ENCODE measurements around the gene SYT12. TPM values are rescaled to one million over a fixed set of nuclear protein-coding genes. Genes with fewer than 3 reads are reported as not detected.

The SYT12 gene
- polyA plus RNA-seq, 1 of the 3 experiments (the other 2 are of a cell fraction), result 0.61 TPM

DNA sequence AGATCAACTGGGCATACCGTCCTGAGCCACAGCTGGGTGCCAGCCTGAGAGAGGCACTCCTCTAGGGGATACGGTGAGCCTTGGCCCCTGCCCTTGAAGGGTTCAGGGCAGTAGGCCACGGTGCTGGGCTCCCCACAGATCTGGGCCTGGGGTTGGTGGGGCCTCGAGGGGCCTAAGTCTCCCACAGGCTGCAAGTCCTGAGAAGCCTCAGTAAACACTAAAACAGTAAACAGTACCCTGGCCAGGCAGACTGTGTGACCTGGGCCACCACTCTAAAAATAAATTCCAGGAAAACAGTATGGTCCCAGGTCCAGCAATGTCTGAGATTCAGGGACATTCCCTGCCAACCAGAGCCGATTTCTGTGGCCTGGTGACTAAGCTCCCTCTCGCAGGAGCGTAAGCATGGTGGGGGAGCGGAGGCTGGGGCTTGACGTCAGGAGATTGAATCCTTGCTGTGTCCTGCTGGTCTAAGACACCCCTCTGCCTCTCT, 31.5 kb downstream of the SYT12 start:
- no peak for DNase-seq
- H3K4me2 ChIP-seq, result peak overlapping the region; percentile 35; the same call in 1 of the 2 replicates
- no peaks in the 10 kb centered on the region for H3K79me2 ChIP-seq (ENCODE audit: insufficient read depth)
- no peaks in the 10 kb centered on the region for H3K9me3 ChIP-seq
- 58% methylated on average over 9 of the region's 9 CpGs for WGBS (ENCODE audit: low lambda C conversion rate)
- peak overlapping the region; percentile 71; the same call in 1 of the 2 replicates for H2AFZ ChIP-seq (ENCODE audit: low read depth)
- ChIA-PET CTCF (interaction anchor here (0.6 to 4.2 kb wide), 25 partner anchors 8 to 328 kb away, joined by 3 to 25 read pairs (median 4); no protein-coding TSS in a partner anchor), POLR2A (interaction anchor here (1.1 kb wide), 1 partner anchor 18 kb away, joined by 3 read pairs; no protein-coding TSS in a partner anchor)
- no peak overlapping the region for H3K4me3 ChIP-seq (ENCODE audit: low read depth in 2 of 2, low read length in 1 of 2)
- H3K9ac ChIP-seq, result no peak overlapping the region
- H3K27me3 ChIP-seq (ENCODE audit: insufficient read depth), result no peaks in the 10 kb centered on the region
- peak; percentile 15; the same call in 1 of the 2 replicates for TF ChIP-seq FOSL2 (IDR thresholded peaks at IDR 0.05; ENCODE audit: borderline replicate concordance, low read depth)
- TF ChIP-seq FOXM1 (IDR thresholded peaks at IDR 0.05; ENCODE audit: low read depth), result no peak
- H3F3A ChIP-seq (replicated peaks; ENCODE audit: insufficient read depth), result peaks cover 7% of the 10 kb centered on the region
- H3K4me1 ChIP-seq (ENCODE audit: control insufficient read depth in 1 of 2, insufficient read depth in 2 of 2, low read depth in 1 of 2, low read length in 1 of 2), result peaks cover 9 to 12% of the 10 kb centered on the region in 2 experiments; a peak in 2 of 4 replicates
- no peaks in the 10 kb centered on the region for H4K20me1 ChIP-seq (ENCODE audit: insufficient read depth)
- peak overlapping the region in 1 of 2 experiments; percentile 59; a peak in 2 of 4 replicates for H3K27ac ChIP-seq (ENCODE audit: low read depth in 2 of 2, low read length in 1 of 2)
- H3K9me2 ChIP-seq, result no peaks in the 10 kb centered on the region
- H3K36me3 ChIP-seq (replicated peaks in 1 of 2; ENCODE audit: control insufficient read depth in 1 of 2, insufficient read depth in 2 of 2, low read length in 1 of 2), result no peaks in the 10 kb centered on the region

DNA sequence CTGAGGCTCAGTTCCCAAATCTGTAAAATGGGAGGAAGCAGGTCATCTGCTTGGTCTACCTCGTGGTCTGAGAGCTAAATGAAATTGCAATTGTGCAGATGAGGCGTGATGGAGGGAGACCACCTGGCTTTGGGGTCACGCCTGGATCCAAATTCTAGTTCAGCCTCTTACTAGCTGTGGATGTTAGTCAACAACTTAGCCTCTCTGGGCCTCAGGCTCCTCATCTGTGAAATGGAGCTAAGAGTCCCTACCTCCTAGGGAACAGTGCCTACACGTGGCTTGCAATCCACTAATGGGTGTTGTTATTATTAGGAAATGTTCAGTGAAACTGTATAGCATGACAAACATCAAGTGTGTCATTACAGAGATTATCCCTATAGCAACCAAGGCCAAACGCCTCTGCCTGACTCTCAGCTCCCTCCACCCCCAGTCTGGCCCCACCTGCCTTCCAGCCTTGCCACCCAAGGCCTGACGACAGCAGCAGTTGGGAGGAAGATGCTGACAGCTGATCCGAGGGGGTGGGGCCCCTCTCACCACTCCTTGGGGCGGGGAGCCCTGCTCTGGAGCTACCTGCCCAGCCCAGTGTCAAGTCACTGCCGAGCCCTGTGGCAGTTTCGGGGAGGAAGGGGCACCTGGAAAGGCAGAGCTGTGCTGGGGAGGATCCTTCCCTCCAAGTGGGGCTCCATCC, 32.0 kb downstream of the SYT12 start:
- no peaks in the 10 kb centered on the region for H4K20me1 ChIP-seq (ENCODE audit: insufficient read depth)
- WGBS (ENCODE audit: low lambda C conversion rate), result 53% methylated on average over 6 of the region's 10 CpGs
- H3K27ac ChIP-seq (ENCODE audit: low read depth in 2 of 2, low read length in 1 of 2), result peak overlapping the region in 1 of 2 experiments; percentile 59; a peak in 2 of 4 replicates
- H3K9me2 ChIP-seq, result no peaks in the 10 kb centered on the region
- no peaks in the 10 kb centered on the region for H3K36me3 ChIP-seq (replicated peaks in 1 of 2; ENCODE audit: control insufficient read depth in 1 of 2, insufficient read depth in 2 of 2, low read length in 1 of 2)
- H3F3A ChIP-seq (replicated peaks; ENCODE audit: insufficient read depth), result peaks cover 7% of the 10 kb centered on the region
- no peaks in the 10 kb centered on the region for H3K9me3 ChIP-seq
- H3K79me2 ChIP-seq (ENCODE audit: insufficient read depth), result no peaks in the 10 kb centered on the region
- CTCF ChIA-PET, result interaction anchor here (0.9 to 4.2 kb wide), 14 partner anchors 7 to 328 kb away, joined by 3 to 25 read pairs (median 6); no protein-coding TSS in a partner anchor
- DNase-seq, result peak; percentile 77
- H3K27me3 ChIP-seq (ENCODE audit: insufficient read depth), result no peaks in the 10 kb centered on the region
- no peak overlapping the region for H3K9ac ChIP-seq
- POLR2A ChIA-PET, result interaction anchor here (1.1 kb wide), 1 partner anchor 18 kb away, joined by 3 read pairs; no protein-coding TSS in a partner anchor
- 0 out of 2 replicates have a peak overlapping the region, but pooled peaks have one; percentile 35 for H3K4me2 ChIP-seq
- TF ChIP-seq NFIC (IDR thresholded peaks at IDR 0.05; ENCODE audit: borderline replicate concordance) (no peak), FOXM1 (IDR thresholded peaks at IDR 0.05; ENCODE audit: low read depth) (no peak), ELF1 (IDR thresholded peaks at IDR 0.05) (no peak), GATA2 (CRISPR knock-in tag; IDR thresholded peaks at IDR 0.05) (peak; percentile 26; the same call in 1 of the 2 replicates), MXI1 (IDR thresholded peaks at IDR 0.05; ENCODE audit: low read depth, low read length) (peak; percentile 45; the same call in 1 of the 2 replicates), JUND (IDR thresholded peaks at IDR 0.05) (no peak), TEAD4 (IDR thresholded peaks at IDR 0.05; ENCODE audit: borderline replicate concordance, insufficient read depth) (no peak), POLR2AphosphoS5 (IDR thresholded peaks at IDR 0.05; ENCODE audit: low read depth, low read length) (no peak), RXRA (IDR thresholded peaks at IDR 0.05; ENCODE audit: borderline replicate concordance, low read depth) (no peak), NRF1 (IDR thresholded peaks at IDR 0.05; ENCODE audit: low read depth, low read length) (no peak), FOXJ3 (CRISPR knock-in tag; IDR thresholded peaks at IDR 0.05) (no peak), EZH2phosphoT487 (IDR thresholded peaks at IDR 0.05; ENCODE audit: borderline replicate concordance, low read depth) (no peak), YY1 (IDR thresholded peaks at IDR 0.05; ENCODE audit: low read depth) (no peak)
- TF ChIP-seq, protein P1, sequence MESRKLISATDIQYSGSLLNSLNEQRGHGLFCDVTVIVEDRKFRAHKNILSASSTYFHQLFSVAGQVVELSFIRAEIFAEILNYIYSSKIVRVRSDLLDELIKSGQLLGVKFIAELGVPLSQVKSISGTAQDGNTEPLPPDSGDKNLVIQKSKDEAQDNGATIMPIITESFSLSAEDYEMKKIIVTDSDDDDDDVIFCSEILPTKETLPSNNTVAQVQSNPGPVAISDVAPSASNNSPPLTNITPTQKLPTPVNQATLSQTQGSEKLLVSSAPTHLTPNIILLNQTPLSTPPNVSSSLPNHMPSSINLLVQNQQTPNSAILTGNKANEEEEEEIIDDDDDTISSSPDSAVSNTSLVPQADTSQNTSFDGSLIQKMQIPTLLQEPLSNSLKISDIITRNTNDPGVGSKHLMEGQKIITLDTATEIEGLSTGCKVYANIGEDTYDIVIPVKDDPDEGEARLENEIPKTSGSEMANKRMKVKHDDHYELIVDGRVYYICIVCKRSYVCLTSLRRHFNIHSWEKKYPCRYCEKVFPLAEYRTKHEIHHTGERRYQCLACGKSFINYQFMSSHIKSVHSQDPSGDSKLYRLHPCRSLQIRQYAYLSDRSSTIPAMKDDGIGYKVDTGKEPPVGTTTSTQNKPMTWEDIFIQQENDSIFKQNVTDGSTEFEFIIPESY (IDR thresholded peaks at IDR 0.05; ENCODE audit: borderline replicate concordance, low read depth), result no peak
- TF ChIP-seq, protein P2, sequence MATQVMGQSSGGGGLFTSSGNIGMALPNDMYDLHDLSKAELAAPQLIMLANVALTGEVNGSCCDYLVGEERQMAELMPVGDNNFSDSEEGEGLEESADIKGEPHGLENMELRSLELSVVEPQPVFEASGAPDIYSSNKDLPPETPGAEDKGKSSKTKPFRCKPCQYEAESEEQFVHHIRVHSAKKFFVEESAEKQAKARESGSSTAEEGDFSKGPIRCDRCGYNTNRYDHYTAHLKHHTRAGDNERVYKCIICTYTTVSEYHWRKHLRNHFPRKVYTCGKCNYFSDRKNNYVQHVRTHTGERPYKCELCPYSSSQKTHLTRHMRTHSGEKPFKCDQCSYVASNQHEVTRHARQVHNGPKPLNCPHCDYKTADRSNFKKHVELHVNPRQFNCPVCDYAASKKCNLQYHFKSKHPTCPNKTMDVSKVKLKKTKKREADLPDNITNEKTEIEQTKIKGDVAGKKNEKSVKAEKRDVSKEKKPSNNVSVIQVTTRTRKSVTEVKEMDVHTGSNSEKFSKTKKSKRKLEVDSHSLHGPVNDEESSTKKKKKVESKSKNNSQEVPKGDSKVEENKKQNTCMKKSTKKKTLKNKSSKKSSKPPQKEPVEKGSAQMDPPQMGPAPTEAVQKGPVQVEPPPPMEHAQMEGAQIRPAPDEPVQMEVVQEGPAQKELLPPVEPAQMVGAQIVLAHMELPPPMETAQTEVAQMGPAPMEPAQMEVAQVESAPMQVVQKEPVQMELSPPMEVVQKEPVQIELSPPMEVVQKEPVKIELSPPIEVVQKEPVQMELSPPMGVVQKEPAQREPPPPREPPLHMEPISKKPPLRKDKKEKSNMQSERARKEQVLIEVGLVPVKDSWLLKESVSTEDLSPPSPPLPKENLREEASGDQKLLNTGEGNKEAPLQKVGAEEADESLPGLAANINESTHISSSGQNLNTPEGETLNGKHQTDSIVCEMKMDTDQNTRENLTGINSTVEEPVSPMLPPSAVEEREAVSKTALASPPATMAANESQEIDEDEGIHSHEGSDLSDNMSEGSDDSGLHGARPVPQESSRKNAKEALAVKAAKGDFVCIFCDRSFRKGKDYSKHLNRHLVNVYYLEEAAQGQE (IDR thresholded peaks at IDR 0.05; ENCODE audit: low read depth, low read length), result no peak
- TF ChIP-seq, protein P3, sequence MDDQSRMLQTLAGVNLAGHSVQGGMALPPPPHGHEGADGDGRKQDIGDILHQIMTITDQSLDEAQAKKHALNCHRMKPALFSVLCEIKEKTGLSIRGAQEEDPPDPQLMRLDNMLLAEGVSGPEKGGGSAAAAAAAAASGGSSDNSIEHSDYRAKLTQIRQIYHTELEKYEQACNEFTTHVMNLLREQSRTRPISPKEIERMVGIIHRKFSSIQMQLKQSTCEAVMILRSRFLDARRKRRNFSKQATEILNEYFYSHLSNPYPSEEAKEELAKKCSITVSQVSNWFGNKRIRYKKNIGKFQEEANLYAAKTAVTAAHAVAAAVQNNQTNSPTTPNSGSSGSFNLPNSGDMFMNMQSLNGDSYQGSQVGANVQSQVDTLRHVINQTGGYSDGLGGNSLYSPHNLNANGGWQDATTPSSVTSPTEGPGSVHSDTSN (IDR thresholded peaks at IDR 0.05), result no peak
- no peak overlapping the region for H2AFZ ChIP-seq (ENCODE audit: low read depth)
- no peak overlapping the region for H3K4me3 ChIP-seq (ENCODE audit: low read depth in 2 of 2, low read length in 1 of 2)
- peaks cover 9 to 12% of the 10 kb centered on the region in 2 experiments; a peak in 2 of 4 replicates for H3K4me1 ChIP-seq (ENCODE audit: control insufficient read depth in 1 of 2, insufficient read depth in 2 of 2, low read depth in 1 of 2, low read length in 1 of 2)
